ENCODE measurements around the gene TUT4. TPM values are rescaled to one million over a fixed set of nuclear protein-coding genes. Genes with fewer than 3 reads are reported as not detected.

TUT4 gene
- total and polyA plus RNA-seq, 2 experiments from 2014 or later = 69.9 to 116 TPM

GRCh38 chr1:52423055-52423454, 129.8 kb downstream of the TUT4 start:
- peaks cover 25% of the 10 kb centered on the region; the same call in 2 of the 3 replicates for H3K36me3 Mint-ChIP-seq (ENCODE audit: low read depth)
- H4K20me1 ChIP-seq (replicated peaks; ENCODE audit: insufficient read depth) = no peaks in the 10 kb centered on the region
- no peaks in the 10 kb centered on the region for H3K27me3 ChIP-seq (ENCODE audit: insufficient read depth)
- no peak overlapping the region for H3K27ac ChIP-seq (ENCODE audit: low read depth)
- no peak overlapping the region for H3K27ac Mint-ChIP-seq
- TF ChIP-seq REST (IDR thresholded peaks at IDR 0.05; ENCODE audit: unreplicated experiment) (no peak), STAT1 (IDR thresholded peaks at IDR 0.05; ENCODE audit: unreplicated experiment) (no peak), ZNF462 (CRISPR knock-in tag; IDR thresholded peaks at IDR 0.05) (no peak), CTCF (conservative IDR thresholded peaks at IDR 0.05; ENCODE audit: low read depth in 2 of 2) (no peak), EZH2phosphoT487 (IDR thresholded peaks at IDR 0.05; ENCODE audit: unreplicated experiment) (no peak), NANOG (IDR thresholded peaks at IDR 0.05; ENCODE audit: borderline replicate concordance) (no peak), POLR2AphosphoS5 (IDR thresholded peaks at IDR 0.05; ENCODE audit: low read depth) (no peak), EZH2 (IDR thresholded peaks at IDR 0.05; ENCODE audit: low read depth, unreplicated experiment) (no peak), ZNF114 (CRISPR knock-in tag; IDR thresholded peaks at IDR 0.05) (no peak)
- H3K4me1 Mint-ChIP-seq = peaks cover 7% of the 10 kb centered on the region; the same call in 2 of the 3 replicates
- H3K4me2 ChIP-seq = no peak overlapping the region
- H3K4me3 Mint-ChIP-seq = no peak overlapping the region
- H3K36me3 ChIP-seq (ENCODE audit: insufficient read depth) = peaks cover 23% of the 10 kb centered on the region
- H3K9me3 Mint-ChIP-seq = no peaks in the 10 kb centered on the region
- H3K27me3 Mint-ChIP-seq (ENCODE audit: insufficient read depth, low read depth, poor library complexity) = peaks cover 5% of the 10 kb centered on the region
- 0 out of 2 replicates have a peak, but pooled peaks cover 3% of the 10 kb centered on the region for H3F3A ChIP-seq (replicated peaks; ENCODE audit: low read depth)
- no peak for ATAC-seq
- DNase-seq (ENCODE audit: low spot score) = no peak
- 0 out of 2 replicates have a peak, but pooled peaks cover 9% of the 10 kb centered on the region for H3K4me1 ChIP-seq (ENCODE audit: insufficient read depth)
- no peaks in the 10 kb centered on the region; the same call in 1 of the 2 replicates for H3K79me2 ChIP-seq (replicated peaks; ENCODE audit: insufficient read depth)
- H3K4me3 ChIP-seq = no peak overlapping the region
- H2AFZ ChIP-seq = no peak overlapping the region
- no peaks in the 10 kb centered on the region for H3K9me2 ChIP-seq (ENCODE audit: insufficient read depth)

Data from GM23338 (cell line).